OCI-LY7 (cell line): ENCODE measurements around the gene WNT10A. TPM values are rescaled to one million over a fixed set of nuclear protein-coding genes. Genes with fewer than 3 reads are reported as not detected.

Experiments used
- BruUV-seq: library from RNA; stranded (reverse); fragments of 400-500 nt; replicated peaks from 2 replicates; lab custom pipeline; 2021; lab: Mats Ljungman, UMichigan
- CTCF ChIA-PET: fragments of 300-600 bp; sonication (Branson Sonifier 250); formaldehyde crosslinking; loops from one replicate; lab custom pipeline; 2022; ENCODE audit warnings: antibody characterized with exemption; ENCODE audit not compliant: unreplicated experiment; lab: Charles Lee
- POLR2A ChIA-PET: fragments of 300-600 bp; sonication (Branson Sonifier 250); formaldehyde crosslinking; loops from one replicate; lab custom pipeline; 2022; ENCODE audit warnings: antibody characterized with exemption; lab: Charles Lee
- DNase-seq: peaks from one replicate; pipeline ENCODE4 v3.0.0-alpha.2; 2015; ENCODE audit warnings: low spot score
- H2AFZ ChIP-seq: fragments of 200-600 bp; sonication (generic), shearing (Covaris generic); 2 replicates; pipeline ENCODE4 v1.6.1; 2014; ENCODE audit warnings: mild to moderate bottlenecking, antibody characterized with exemption, low read length, moderate library complexity
- H3K27ac ChIP-seq: fragments of 200-600 bp; sonication (generic); 2 replicates; pipeline ENCODE4 v1.5.1; 2014; ENCODE audit warnings: mixed run types, low read depth, mild to moderate bottlenecking, moderate library complexity, low read length, inconsistent platforms; ENCODE audit not compliant: poor library complexity, severe bottlenecking
- H3K36me3 ChIP-seq: fragments of 200-600 bp; sonication (generic); 2 replicates; pipeline ENCODE4 v1.6.1; 2014; ENCODE audit warnings: mild to moderate bottlenecking, antibody characterized with exemption, low read length, moderate library complexity, mixed read lengths; ENCODE audit not compliant: insufficient read depth
- H3K4me1 ChIP-seq: fragments of 200-600 bp; sonication (generic); 2 replicates; pipeline ENCODE4 v1.5.1; 2014; ENCODE audit warnings: mild to moderate bottlenecking, low read length; ENCODE audit not compliant: insufficient read depth, poor library complexity, severe bottlenecking
- H3K4me2 ChIP-seq: fragments of 200-600 bp; sonication (generic); 2 replicates; pipeline ENCODE4 v1.6.1; 2014; ENCODE audit warnings: mild to moderate bottlenecking, low read length
- H3K4me3 ChIP-seq: fragments of 200-600 bp; sonication (generic); 2 replicates; pipeline ENCODE4 v1.5.1; 2014; ENCODE audit warnings: mild to moderate bottlenecking, low read depth, low read length; ENCODE audit not compliant: poor library complexity, severe bottlenecking
- H3K79me2 ChIP-seq: fragments of 200-600 bp; sonication (generic); 2 replicates; pipeline ENCODE4 v1.6.1; 2016; ENCODE audit warnings: low read depth, mild to moderate bottlenecking, low read length, moderate library complexity, mixed read lengths; ENCODE audit not compliant: insufficient read depth
- H3K9me2 ChIP-seq: fragments of 200-600 bp; sonication (generic); 2 replicates; pipeline ENCODE4 v1.6.1; 2016; ENCODE audit warnings: mild to moderate bottlenecking, low read length, mixed read lengths; ENCODE audit not compliant: insufficient read depth
- H3K9me3 ChIP-seq: fragments of 200-600 bp; sonication (generic); 2 replicates; pipeline ENCODE4 v1.6.1; 2014; ENCODE audit warnings: mild to moderate bottlenecking, mixed run types, low read length, mixed read lengths
- H4K20me1 ChIP-seq: fragments of 200-600 bp; sonication (generic); 2 replicates; pipeline ENCODE4 v1.6.1; 2014; ENCODE audit warnings: mild to moderate bottlenecking, antibody characterized with exemption, low read length, moderate library complexity, mixed read lengths; ENCODE audit not compliant: insufficient read depth
- CTCF ChIP-seq: fragments of 200-600 bp; sonication (generic); conservative IDR thresholded peaks from 2 replicates; pipeline ENCODE4 v1.5.1; 2014; ENCODE audit warnings: mild to moderate bottlenecking, antibody characterized with exemption, low read length, moderate library complexity, mixed read lengths
- EZH2phosphoT487 ChIP-seq: fragments of 200-600 bp; sonication (generic); IDR thresholded peaks from 2 replicates; pipeline ENCODE4 v1.6.1; 2018; ENCODE audit warnings: low read depth, borderline replicate concordance, mild to moderate bottlenecking, mixed run types, antibody characterized with exemption, low read length, moderate library complexity, mixed read lengths
- intact Hi-C: fragments of 100-400 bp; cut with micrococcal nuclease; formaldehyde crosslinking; loops from one replicate; pipeline ENCODE4 v1.10.0; 2022; ENCODE audit not compliant: unreplicated experiment
- total RNA-seq, 2 experiments: library from RNA; depleted of rRNA in 1 of 2; stranded (reverse); fragments of >200 nt in 1 of 2; shearing (Covaris generic) in 1 of 2; gene quantifications; 2 replicates each; pipeline ENCODE4 v1.2.3, GENCODE V29; 2014 to 2022

The WNT10A gene
- total RNA-seq, 2 experiments from 2014 or later = 5.5 to 11.4 TPM

- POLR2A ChIA-PET = interaction anchor here (1.5 to 1.9 kb wide), 3 partner anchors 9 to 51 kb away, joined by 3 to 5 read pairs (median 5); partner anchors contain the start of gene CDK5R2
- peak overlapping the region; percentile 49 for H3K27ac ChIP-seq
- H3K9me3 ChIP-seq = no peaks in the 10 kb centered on the region
- peak overlapping the region; percentile 97 for H3K4me2 ChIP-seq
- TSS peak; percentile 79 for BruUV-seq
- peak; percentile 97 for DNase-seq
- no peaks in the 10 kb centered on the region for H4K20me1 ChIP-seq
- CTCF ChIA-PET = interaction anchor here (1.0 to 1.5 kb wide), 5 partner anchors 11 to 57 kb away, joined by 3 to 5 read pairs (median 4); no protein-coding TSS in a partner anchor
- H3K9me2 ChIP-seq = no peaks in the 10 kb centered on the region
- no peaks in the 10 kb centered on the region for H3K36me3 ChIP-seq
- H3K79me2 ChIP-seq = peaks cover 9% of the 10 kb centered on the region; the same call in 1 of the 2 replicates
- peaks cover 26% of the 10 kb centered on the region for H3K4me1 ChIP-seq
- peak overlapping the region; percentile 71 for H3K4me3 ChIP-seq
- TF ChIP-seq CTCF (no peak), EZH2phosphoT487 (no peak)
- intact Hi-C loops = no loop called here
- peak overlapping the region; percentile 93 for H2AFZ ChIP-seq
Measured at GRCh38 chr2:218908721-218909619, 28.3 kb downstream of the WNT10A start.

- no TSS peak for BruUV-seq
- DNase-seq = no peak
- TF ChIP-seq EZH2phosphoT487 (no peak), CTCF (no peak)
- intact Hi-C loops = no loop called here
- ChIA-PET CTCF (no interaction called here), POLR2A (interaction anchor here (0.9 to 1.9 kb wide), 2 partner anchors 42 to 49 kb away, joined by 3 to 5 read pairs; partner anchors contain the start of gene CDK5R2)
- Histone ChIP-seq H3K36me3 (no peaks in the 10 kb centered on the region), H3K4me3 (peak overlapping the region; percentile 22), H3K9me2 (no peaks in the 10 kb centered on the region), H2AFZ (no peak overlapping the region), H3K4me1 (peaks cover 20% of the 10 kb centered on the region), H3K79me2 (peaks cover 9% of the 10 kb centered on the region; the same call in 1 of the 2 replicates), H3K9me3 (no peaks in the 10 kb centered on the region), H3K27ac (no peak overlapping the region), H3K4me2 (peak overlapping the region; percentile 97), H4K20me1 (no peaks in the 10 kb centered on the region)
Measured at GRCh38 chr2:218910741-218911140, 30.1 kb downstream of the WNT10A start.
